GM23338 (cell line): ENCODE data around the gene RNU5D-1. TPM values are rescaled to one million over a fixed set of nuclear protein-coding genes. Genes with fewer than 3 reads are reported as not detected.

Source experiments
- ATAC-seq: fragments of 200-7000 bp; cut with Tn5 transposase; 3 replicates; pipeline ENCODE4 v1.9.1; 2020
- DNase-seq: peaks from one replicate; pipeline ENCODE4 v3.0.0-alpha.2; 2015; ENCODE audit warnings: low spot score
- H2AFZ ChIP-seq: fragments of 200-600 bp; sonication (generic); 2 replicates; pipeline ENCODE4 v1.8.0; 2016; ENCODE audit warnings: antibody characterized with exemption, mild to moderate bottlenecking, moderate library complexity
- H3F3A ChIP-seq: fragments of 200-600 bp; sonication (generic); replicated peaks from 2 replicates; pipeline ENCODE4 v1.8.0; 2017; ENCODE audit warnings: antibody characterized with exemption, mixed run types, low read depth
- H3K27ac ChIP-seq: fragments of 200-600 bp; sonication (generic); 2 replicates; pipeline ENCODE4 v1.6.1; 2016; ENCODE audit warnings: low read depth
- H3K27me3 ChIP-seq: fragments of 200-600 bp; sonication (generic); 2 replicates; pipeline ENCODE4 v1.8.0; 2016; ENCODE audit warnings: mild to moderate bottlenecking, mixed run types, moderate library complexity; ENCODE audit not compliant: insufficient read depth
- H3K36me3 ChIP-seq: fragments of 200-600 bp; sonication (generic); 2 replicates; pipeline ENCODE4 v1.8.0; 2016; ENCODE audit warnings: mild to moderate bottlenecking; ENCODE audit not compliant: insufficient read depth
- H3K4me1 ChIP-seq: fragments of 200-600 bp; sonication (generic); 2 replicates; pipeline ENCODE4 v1.8.0; 2016; ENCODE audit warnings: mild to moderate bottlenecking, moderate library complexity; ENCODE audit not compliant: insufficient read depth
- H3K4me2 ChIP-seq: fragments of 200-600 bp; sonication (generic); 2 replicates; pipeline ENCODE4 v1.7.1; 2017; ENCODE audit warnings: mixed run types
- H3K4me3 ChIP-seq: fragments of 200-600 bp; sonication (generic); 2 replicates; pipeline ENCODE4 v1.6.1; 2016; ENCODE audit warnings: mixed run types
- H3K79me2 ChIP-seq: fragments of 200-600 bp; sonication (generic); replicated peaks from 2 replicates; pipeline ENCODE4 v1.8.0; 2017; ENCODE audit warnings: mild to moderate bottlenecking; ENCODE audit not compliant: insufficient read depth
- H3K9me2 ChIP-seq: fragments of 200-600 bp; sonication (generic); 2 replicates; pipeline ENCODE4 v1.8.0; 2017; ENCODE audit not compliant: insufficient read depth
- H4K20me1 ChIP-seq: fragments of 200-600 bp; sonication (generic); replicated peaks from 2 replicates; pipeline ENCODE4 v1.8.0; 2017; ENCODE audit warnings: mild to moderate bottlenecking; ENCODE audit not compliant: insufficient read depth
- H3K27ac Mint-ChIP-seq: 2 replicates; pipeline ENCODE4 v1.8.0; 2020; ENCODE audit warnings: inconsistent platforms, mild to moderate bottlenecking, moderate library complexity, mixed read lengths
- H3K27me3 Mint-ChIP-seq: 3 replicates; pipeline ENCODE4 v1.8.0; 2022; ENCODE audit warnings: low read depth, mild to moderate bottlenecking, moderate library complexity, mixed read lengths, inconsistent platforms; ENCODE audit not compliant: insufficient read depth, poor library complexity
- H3K36me3 Mint-ChIP-seq: 3 replicates; pipeline ENCODE4 v1.8.0; 2021; ENCODE audit warnings: low read depth, mild to moderate bottlenecking, inconsistent platforms, moderate library complexity, mixed read lengths
- H3K4me1 Mint-ChIP-seq: 3 replicates; pipeline ENCODE4 v1.8.0; 2020; ENCODE audit warnings: mild to moderate bottlenecking, inconsistent platforms, mixed read lengths
- H3K4me3 Mint-ChIP-seq: 3 replicates; pipeline ENCODE4 v1.8.0; 2021; ENCODE audit warnings: moderate library complexity, mild to moderate bottlenecking, inconsistent platforms, mixed read lengths
- H3K9me3 Mint-ChIP-seq: 3 replicates; pipeline ENCODE4 v1.8.0; 2020; ENCODE audit warnings: moderate library complexity, mild to moderate bottlenecking, inconsistent platforms, mixed read lengths
- CREB1 ChIP-seq: fragments of 250-450 bp; sonication (Bioruptor Pico); IDR thresholded peaks from 2 replicates; pipeline ENCODE4 v1.5.0; 2020; ENCODE audit warnings: low read depth, mild to moderate bottlenecking, moderate library complexity
- EZH2 ChIP-seq: fragments of 200-600 bp; sonication (generic); IDR thresholded peaks from one replicate; pipeline ENCODE4 v1.8.0; 2017; ENCODE audit warnings: antibody characterized with exemption, mild to moderate bottlenecking, low read depth; ENCODE audit not compliant: unreplicated experiment
- NANOG ChIP-seq: IDR thresholded peaks from 2 replicates; pipeline ENCODE4 v1.6.1; 2016; ENCODE audit warnings: antibody characterized with exemption, borderline replicate concordance
- STAT1 ChIP-seq: IDR thresholded peaks from one replicate; pipeline ENCODE4 v1.6.1; 2016; ENCODE audit warnings: antibody characterized with exemption; ENCODE audit not compliant: unreplicated experiment
- ZNF331 ChIP-seq: fragments of 250-450 bp; sonication (Bioruptor Pico); IDR thresholded peaks from 2 replicates; pipeline ENCODE4 v1.5.0; 2020; ENCODE audit warnings: low read depth, mild to moderate bottlenecking, moderate library complexity
- polyA plus RNA-seq: library from polyadenylated mRNA; unstranded; fragments of >200 nt; fragmentation: Nextera tagmentation; extraction: Ambion mirVana; gene quantifications from 2 replicates; pipeline ENCODE4 v1.2.1, GENCODE V29; 2016
- total RNA-seq: library from RNA; depleted of rRNA; stranded (reverse); fragments of >200 nt; shearing (Covaris generic); gene quantifications from 2 replicates; pipeline ENCODE4 v1.2.3, GENCODE V29; 2014
- TF ChIP-seq, protein P1 (sequence below): IDR thresholded peaks from one replicate; pipeline ENCODE4 v1.6.1; 2018; ENCODE audit warnings: antibody characterized with exemption; ENCODE audit not compliant: unreplicated experiment
- TF ChIP-seq, protein P2 (sequence below), 2 experiments: fragments of 200-600 bp in 1 of 2; sonication (generic) in 1 of 2; conservative IDR thresholded peaks; 2 replicates each; pipeline versions ENCODE4 v1.5.1 to v1.6.1; 2016 to 2017; ENCODE audit warnings: antibody characterized with exemption in 2 of 2, low read depth in 2 of 2, mild to moderate bottlenecking in 2 of 2, moderate library complexity in 1 of 2
- TF ChIP-seq, protein P3 (sequence below): IDR thresholded peaks from 2 replicates; pipeline ENCODE4 v1.6.1; 2016; ENCODE audit warnings: antibody characterized with exemption

The RNU5D-1 gene
- total and polyA plus RNA-seq, 2 experiments from 2014 or later, result not detected

DNA sequence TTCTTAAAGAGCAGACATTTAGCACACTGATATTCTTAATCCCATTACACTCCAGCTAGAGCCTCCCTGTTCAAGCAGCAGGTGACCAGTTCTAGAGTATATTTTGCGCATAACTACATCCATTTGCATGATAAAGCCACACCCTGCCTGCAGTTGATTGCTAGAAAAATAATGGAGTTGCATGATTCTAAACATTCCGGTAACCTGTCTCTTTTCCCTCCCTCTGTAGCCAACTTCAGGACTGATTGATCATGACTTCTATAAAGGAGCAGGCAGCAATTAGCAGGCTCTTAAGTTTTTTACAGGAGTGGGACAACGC, 41.6 kb downstream of the RNU5D-1 start (continued):
- TF ChIP-seq, protein P1, sequence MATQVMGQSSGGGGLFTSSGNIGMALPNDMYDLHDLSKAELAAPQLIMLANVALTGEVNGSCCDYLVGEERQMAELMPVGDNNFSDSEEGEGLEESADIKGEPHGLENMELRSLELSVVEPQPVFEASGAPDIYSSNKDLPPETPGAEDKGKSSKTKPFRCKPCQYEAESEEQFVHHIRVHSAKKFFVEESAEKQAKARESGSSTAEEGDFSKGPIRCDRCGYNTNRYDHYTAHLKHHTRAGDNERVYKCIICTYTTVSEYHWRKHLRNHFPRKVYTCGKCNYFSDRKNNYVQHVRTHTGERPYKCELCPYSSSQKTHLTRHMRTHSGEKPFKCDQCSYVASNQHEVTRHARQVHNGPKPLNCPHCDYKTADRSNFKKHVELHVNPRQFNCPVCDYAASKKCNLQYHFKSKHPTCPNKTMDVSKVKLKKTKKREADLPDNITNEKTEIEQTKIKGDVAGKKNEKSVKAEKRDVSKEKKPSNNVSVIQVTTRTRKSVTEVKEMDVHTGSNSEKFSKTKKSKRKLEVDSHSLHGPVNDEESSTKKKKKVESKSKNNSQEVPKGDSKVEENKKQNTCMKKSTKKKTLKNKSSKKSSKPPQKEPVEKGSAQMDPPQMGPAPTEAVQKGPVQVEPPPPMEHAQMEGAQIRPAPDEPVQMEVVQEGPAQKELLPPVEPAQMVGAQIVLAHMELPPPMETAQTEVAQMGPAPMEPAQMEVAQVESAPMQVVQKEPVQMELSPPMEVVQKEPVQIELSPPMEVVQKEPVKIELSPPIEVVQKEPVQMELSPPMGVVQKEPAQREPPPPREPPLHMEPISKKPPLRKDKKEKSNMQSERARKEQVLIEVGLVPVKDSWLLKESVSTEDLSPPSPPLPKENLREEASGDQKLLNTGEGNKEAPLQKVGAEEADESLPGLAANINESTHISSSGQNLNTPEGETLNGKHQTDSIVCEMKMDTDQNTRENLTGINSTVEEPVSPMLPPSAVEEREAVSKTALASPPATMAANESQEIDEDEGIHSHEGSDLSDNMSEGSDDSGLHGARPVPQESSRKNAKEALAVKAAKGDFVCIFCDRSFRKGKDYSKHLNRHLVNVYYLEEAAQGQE, result no peak
- no peak for TF ChIP-seq STAT1

DNA sequence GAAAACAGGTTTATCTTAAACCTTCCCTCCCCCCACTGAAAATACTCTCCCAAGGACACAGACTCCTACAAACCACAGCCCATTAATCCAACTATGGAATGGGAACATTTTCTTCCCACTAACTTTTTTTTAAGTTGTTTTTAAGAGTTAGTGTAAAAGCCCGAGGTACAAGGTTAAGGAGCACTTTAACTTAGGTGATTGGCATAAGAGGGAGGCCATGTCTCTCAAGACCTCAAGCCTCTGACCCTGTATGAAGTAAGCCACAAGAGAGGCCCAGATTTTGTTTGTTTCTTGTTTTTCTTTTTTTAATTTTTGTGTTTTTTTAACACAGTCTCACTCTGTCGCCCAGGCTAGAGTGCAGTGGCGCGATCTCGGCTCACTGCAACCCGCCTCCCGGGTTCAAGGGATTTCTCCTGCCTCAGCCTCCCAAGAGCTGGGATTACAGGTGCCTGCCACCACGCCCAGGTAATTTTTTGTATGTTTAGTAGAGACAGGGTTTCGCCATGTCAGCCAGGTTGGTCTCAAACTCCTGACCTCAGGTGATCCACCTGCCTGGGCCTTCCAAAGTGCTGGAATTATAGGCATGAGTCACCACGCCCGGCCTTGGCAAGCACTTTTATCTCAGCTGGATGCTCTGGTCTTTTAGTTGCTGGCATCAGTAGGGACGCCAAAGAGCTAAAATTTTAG, 42.1 kb downstream of the RNU5D-1 start:
- no peaks in the 10 kb centered on the region for H4K20me1 ChIP-seq
- H3K4me3 ChIP-seq, result no peak overlapping the region
- no peaks in the 10 kb centered on the region for H3F3A ChIP-seq
- peaks cover 25% of the 10 kb centered on the region for H3K4me1 Mint-ChIP-seq
- no peaks in the 10 kb centered on the region for H3K9me2 ChIP-seq
- no peak overlapping the region for H3K4me3 Mint-ChIP-seq
- H3K9me3 Mint-ChIP-seq, result no peaks in the 10 kb centered on the region
- no peaks in the 10 kb centered on the region for H3K36me3 Mint-ChIP-seq
- peaks cover 4% of the 10 kb centered on the region for H3K27me3 Mint-ChIP-seq
- H3K36me3 ChIP-seq, result no peaks in the 10 kb centered on the region
- no peak overlapping the region for H3K27ac ChIP-seq
- DNase-seq (no peak), ATAC-seq (peak; percentile 41; the same call in 2 of the 3 replicates)
- H2AFZ ChIP-seq, result no peak overlapping the region
- peaks cover 19% of the 10 kb centered on the region for H3K4me1 ChIP-seq
- H3K27me3 ChIP-seq, result no peaks in the 10 kb centered on the region
- no peaks in the 10 kb centered on the region for H3K79me2 ChIP-seq
- no peak overlapping the region for H3K27ac Mint-ChIP-seq
- peak overlapping the region; percentile 6; the same call in 1 of the 2 replicates for H3K4me2 ChIP-seq
- TF ChIP-seq EZH2 (no peak), ZNF331 (CRISPR knock-in tag) (no peak), NANOG (no peak), CREB1 (CRISPR knock-in tag) (no peak)
- TF ChIP-seq, protein P1, result no peak
- TF ChIP-seq, protein P2, sequence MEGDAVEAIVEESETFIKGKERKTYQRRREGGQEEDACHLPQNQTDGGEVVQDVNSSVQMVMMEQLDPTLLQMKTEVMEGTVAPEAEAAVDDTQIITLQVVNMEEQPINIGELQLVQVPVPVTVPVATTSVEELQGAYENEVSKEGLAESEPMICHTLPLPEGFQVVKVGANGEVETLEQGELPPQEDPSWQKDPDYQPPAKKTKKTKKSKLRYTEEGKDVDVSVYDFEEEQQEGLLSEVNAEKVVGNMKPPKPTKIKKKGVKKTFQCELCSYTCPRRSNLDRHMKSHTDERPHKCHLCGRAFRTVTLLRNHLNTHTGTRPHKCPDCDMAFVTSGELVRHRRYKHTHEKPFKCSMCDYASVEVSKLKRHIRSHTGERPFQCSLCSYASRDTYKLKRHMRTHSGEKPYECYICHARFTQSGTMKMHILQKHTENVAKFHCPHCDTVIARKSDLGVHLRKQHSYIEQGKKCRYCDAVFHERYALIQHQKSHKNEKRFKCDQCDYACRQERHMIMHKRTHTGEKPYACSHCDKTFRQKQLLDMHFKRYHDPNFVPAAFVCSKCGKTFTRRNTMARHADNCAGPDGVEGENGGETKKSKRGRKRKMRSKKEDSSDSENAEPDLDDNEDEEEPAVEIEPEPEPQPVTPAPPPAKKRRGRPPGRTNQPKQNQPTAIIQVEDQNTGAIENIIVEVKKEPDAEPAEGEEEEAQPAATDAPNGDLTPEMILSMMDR (conservative IDR thresholded peaks at IDR 0.05; ENCODE audit: low read depth in 2 of 2), result no peak
- TF ChIP-seq, protein P3, sequence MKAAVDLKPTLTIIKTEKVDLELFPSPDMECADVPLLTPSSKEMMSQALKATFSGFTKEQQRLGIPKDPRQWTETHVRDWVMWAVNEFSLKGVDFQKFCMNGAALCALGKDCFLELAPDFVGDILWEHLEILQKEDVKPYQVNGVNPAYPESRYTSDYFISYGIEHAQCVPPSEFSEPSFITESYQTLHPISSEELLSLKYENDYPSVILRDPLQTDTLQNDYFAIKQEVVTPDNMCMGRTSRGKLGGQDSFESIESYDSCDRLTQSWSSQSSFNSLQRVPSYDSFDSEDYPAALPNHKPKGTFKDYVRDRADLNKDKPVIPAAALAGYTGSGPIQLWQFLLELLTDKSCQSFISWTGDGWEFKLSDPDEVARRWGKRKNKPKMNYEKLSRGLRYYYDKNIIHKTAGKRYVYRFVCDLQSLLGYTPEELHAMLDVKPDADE, result no peak
